ENCODE results near the gene CACNA1C. TPM values are rescaled to one million over a fixed set of nuclear protein-coding genes. Genes with fewer than 3 reads are reported as not detected.

The CACNA1C gene
- total RNA-seq, 1 donor from 2014 or later, result 1.3 TPM

DNA sequence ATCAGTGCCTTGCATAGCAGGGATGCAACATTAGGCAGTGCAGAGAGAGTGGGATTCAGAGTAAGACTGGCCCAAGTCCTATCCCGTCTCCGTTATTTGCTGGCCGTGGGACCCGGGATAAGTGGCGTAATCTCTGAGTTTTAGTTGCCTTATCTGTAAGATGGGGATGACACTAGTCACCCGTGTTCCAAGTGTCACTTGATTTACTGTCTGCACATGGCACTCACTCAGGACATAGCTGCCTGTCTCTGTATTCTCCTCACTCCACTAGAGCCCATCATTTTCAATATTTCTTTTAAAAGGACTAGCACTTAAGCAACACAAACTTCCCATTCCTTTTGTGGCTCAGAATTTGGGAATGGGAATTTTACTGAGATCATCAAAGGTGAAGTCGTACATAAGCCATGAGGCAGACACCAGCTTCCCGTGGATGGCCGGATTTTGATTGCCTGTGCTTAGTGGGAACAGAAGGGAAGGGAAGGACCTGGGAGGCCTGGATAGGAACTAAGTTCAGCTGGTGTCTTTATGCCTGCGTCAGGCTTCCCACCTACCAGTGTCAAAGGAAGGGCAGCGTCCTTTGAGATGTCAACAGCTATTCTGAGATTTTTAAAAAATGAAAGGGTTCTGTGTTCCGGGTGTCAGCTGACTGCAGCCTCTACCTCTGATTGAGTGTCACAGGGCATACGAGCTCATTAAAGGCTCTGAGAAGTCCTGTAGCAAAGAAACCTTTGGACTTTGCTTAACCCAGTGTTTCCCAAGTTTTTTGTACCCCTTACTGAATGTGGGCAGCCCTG, 361.4 kb downstream of the CACNA1C start:
- TF ChIP-seq, protein P1, sequence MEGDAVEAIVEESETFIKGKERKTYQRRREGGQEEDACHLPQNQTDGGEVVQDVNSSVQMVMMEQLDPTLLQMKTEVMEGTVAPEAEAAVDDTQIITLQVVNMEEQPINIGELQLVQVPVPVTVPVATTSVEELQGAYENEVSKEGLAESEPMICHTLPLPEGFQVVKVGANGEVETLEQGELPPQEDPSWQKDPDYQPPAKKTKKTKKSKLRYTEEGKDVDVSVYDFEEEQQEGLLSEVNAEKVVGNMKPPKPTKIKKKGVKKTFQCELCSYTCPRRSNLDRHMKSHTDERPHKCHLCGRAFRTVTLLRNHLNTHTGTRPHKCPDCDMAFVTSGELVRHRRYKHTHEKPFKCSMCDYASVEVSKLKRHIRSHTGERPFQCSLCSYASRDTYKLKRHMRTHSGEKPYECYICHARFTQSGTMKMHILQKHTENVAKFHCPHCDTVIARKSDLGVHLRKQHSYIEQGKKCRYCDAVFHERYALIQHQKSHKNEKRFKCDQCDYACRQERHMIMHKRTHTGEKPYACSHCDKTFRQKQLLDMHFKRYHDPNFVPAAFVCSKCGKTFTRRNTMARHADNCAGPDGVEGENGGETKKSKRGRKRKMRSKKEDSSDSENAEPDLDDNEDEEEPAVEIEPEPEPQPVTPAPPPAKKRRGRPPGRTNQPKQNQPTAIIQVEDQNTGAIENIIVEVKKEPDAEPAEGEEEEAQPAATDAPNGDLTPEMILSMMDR (IDR thresholded peaks at IDR 0.05; ENCODE audit: insufficient read depth, low read length, poor library complexity, severe bottlenecking), result no peak
- Histone ChIP-seq H3K36me3 (ENCODE audit: control insufficient read depth, insufficient read depth, low read length) (no peaks in the 10 kb centered on the region), H3K27me3 (ENCODE audit: control insufficient read depth, insufficient read depth, low read length) (no peaks in the 10 kb centered on the region), H3K4me3 (ENCODE audit: low read depth, low read length) (no peak overlapping the region)
- DNase-seq (ENCODE audit: low read depth), result no peak

DNA sequence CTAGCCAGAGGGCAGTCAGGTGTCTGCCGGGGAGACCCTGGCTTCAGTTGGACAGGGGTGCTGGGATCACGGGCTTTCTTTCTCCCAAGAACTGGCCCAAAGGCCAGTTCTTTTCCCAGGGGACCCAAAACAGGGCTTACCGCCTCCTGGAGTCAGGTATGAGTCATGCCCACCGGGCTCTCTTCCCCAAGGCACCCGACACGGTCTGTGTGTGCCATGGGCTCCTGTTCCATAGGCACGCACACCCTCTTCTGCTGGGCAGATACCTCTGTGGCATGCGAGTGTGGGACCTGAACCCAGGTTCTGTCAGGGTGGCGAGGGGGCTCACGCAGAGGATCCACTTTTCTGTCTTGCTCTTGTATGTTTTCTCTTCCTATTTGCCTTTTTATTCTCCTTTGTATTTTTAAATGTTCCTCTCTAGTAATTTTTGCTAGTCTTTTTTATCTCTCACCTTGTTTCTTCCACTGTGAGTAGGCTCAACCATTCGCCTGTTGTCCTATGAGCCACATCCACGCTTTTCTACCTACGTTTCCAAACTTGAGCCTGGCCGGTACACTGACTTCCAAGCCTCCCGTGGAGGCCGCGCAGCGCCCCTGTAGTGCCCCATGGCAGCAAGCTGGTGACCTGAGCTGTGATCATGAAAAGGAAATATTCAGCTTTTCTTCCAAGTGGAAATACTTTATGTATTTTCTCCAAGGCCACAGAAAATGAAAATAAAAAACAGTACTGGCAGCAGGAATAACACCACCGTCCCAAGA, 362.2 kb downstream of the CACNA1C start:
- no peak overlapping the region for H3K4me3 ChIP-seq (ENCODE audit: low read depth, low read length)
- H3K27me3 ChIP-seq (ENCODE audit: control insufficient read depth, insufficient read depth, low read length), result no peaks in the 10 kb centered on the region
- no peaks in the 10 kb centered on the region for H3K36me3 ChIP-seq (ENCODE audit: control insufficient read depth, insufficient read depth, low read length)
- TF ChIP-seq, protein P1 (IDR thresholded peaks at IDR 0.05; ENCODE audit: insufficient read depth, low read length, poor library complexity, severe bottlenecking), result no peak
- no peak for DNase-seq (ENCODE audit: low read depth)

DNA sequence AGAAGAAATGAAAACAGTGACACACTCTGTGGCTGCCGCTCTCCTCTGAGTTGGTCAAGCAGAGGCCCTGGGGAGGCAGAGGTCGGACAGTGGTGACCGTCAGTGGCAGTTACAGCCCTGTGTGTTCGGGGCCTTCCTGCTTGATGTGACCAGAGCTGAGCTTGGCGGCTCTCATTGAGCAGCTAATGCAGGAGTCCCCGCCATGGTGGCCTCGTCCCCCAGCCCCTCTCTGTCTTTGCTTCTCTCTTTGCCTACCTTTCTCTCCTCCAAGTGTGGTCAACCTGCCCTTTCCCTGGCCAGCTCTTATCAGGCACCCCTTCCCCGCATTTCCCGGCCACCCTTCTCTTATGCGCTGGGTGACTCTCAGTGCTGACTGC, 362.8 kb downstream of the CACNA1C start:
- TF ChIP-seq, protein P1 (IDR thresholded peaks at IDR 0.05; ENCODE audit: insufficient read depth, low read length, poor library complexity, severe bottlenecking), result no peak
- Histone ChIP-seq H3K36me3 (ENCODE audit: control insufficient read depth, insufficient read depth, low read length) (no peaks in the 10 kb centered on the region), H3K27me3 (ENCODE audit: control insufficient read depth, insufficient read depth, low read length) (no peaks in the 10 kb centered on the region), H3K4me3 (ENCODE audit: low read depth, low read length) (no peak overlapping the region)
- DNase-seq (ENCODE audit: low read depth), result no peak

DNA sequence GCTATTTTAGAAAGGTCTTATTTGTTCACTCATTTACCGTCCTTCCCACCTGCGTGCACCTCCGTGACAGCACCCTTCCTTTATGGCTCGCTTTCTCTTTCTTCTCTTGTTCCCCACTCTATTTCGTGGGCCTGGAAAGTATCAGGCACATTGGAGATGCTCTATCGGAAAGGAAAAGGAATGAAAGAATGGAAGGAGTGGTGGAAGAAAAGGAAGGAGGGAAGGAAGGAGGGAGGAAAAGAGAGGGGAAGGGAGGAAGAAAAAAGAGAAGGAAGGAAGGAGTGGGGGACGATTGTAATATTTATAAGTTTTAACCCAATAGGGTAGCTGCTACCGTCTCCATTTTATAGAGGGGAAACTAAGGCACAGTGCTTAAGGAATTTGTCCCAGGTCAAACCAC, 363.4 kb downstream of the CACNA1C start:
- no peak overlapping the region for H3K4me3 ChIP-seq (ENCODE audit: low read depth, low read length)
- no peaks in the 10 kb centered on the region for H3K27me3 ChIP-seq (ENCODE audit: control insufficient read depth, insufficient read depth, low read length)
- no peak for DNase-seq (ENCODE audit: low read depth)
- TF ChIP-seq, protein P1 (IDR thresholded peaks at IDR 0.05; ENCODE audit: insufficient read depth, low read length, poor library complexity, severe bottlenecking), result no peak
- H3K36me3 ChIP-seq (ENCODE audit: control insufficient read depth, insufficient read depth, low read length), result no peaks in the 10 kb centered on the region

DNA sequence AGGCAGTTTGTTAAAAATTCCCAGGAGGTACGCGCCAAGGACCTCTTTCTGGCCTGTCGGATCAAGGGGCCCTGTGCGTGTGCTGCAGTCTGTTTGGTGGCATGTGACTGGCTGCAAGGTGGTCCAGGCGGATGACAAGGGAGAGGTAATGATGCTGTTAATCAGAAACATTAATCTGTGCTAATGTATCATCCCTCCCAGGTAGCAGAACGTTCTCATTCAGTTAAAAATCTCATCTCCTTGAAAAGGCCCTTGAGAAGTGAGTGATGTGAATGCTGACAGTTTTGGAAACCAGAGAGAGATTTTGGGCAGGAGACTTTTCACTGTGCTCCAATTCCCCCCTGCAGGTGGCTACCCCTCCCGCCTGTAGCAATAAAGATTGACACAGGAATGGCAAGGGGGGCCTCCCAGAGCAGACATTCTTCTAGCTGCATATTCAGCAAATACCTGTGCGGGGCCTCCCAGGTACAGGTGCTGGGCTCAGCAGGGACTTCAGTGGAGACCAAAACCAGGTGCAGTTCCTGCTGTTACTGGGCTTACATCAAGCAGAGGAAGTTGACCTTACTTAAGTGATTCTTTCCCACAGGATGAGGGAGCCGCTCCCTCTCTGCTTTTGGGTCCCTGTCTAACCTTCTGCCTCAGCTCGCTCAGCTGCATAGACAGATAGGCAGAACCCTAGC, 364.8 kb downstream of the CACNA1C start:
- H3K4me3 ChIP-seq (ENCODE audit: low read depth, low read length), result no peak overlapping the region
- TF ChIP-seq, protein P1 (IDR thresholded peaks at IDR 0.05; ENCODE audit: insufficient read depth, low read length, poor library complexity, severe bottlenecking), result no peak
- no peak for DNase-seq (ENCODE audit: low read depth)
- H3K27me3 ChIP-seq (ENCODE audit: control insufficient read depth, insufficient read depth, low read length), result no peaks in the 10 kb centered on the region
- H3K36me3 ChIP-seq (ENCODE audit: control insufficient read depth, insufficient read depth, low read length), result no peaks in the 10 kb centered on the region

Data from kidney epithelial cell (primary cell).